Stimulated activated CD4-positive, alpha-beta T cell treated with anti-CD3 and anti-CD28 coated beads, TNF-alpha, amount 100 ng/mL, for 48 hours (primary cell): Measurements from ENCODE around the gene SMG6.
"Not testable (repeated sequence)": the region's sequence is repeated elsewhere in the genome, so short reads cannot be mapped to it uniquely, and the experiment has no call there.

Source experiments
- DNase-seq, 3 donors: peaks; one replicate each; pipeline ENCODE4 v3.0.0-alpha.2; 2020; ENCODE audit warnings: low read depth in 3 of 3

Gene SMG6

DNA sequence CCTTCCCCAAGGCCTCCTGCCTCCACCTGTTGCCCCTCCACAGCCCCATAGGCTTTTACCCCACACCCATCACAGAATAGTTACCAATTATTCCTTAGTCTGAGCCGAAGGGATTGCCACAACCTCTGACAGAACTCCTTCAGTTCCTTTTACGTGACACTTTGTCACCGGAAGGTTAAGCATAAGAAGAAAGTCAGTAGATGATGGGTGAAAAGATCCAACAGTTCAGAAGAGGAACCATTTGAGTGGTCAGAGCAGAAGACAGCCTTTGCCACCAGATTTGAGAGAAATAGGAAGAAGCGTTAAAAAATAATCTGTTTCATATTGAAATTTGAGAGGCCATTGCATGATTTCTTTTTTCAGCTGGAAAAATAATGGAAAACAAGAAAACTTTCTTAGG lies 1.3 kb upstream of the SMG6 start:
- DNase-seq = no peak

DNA sequence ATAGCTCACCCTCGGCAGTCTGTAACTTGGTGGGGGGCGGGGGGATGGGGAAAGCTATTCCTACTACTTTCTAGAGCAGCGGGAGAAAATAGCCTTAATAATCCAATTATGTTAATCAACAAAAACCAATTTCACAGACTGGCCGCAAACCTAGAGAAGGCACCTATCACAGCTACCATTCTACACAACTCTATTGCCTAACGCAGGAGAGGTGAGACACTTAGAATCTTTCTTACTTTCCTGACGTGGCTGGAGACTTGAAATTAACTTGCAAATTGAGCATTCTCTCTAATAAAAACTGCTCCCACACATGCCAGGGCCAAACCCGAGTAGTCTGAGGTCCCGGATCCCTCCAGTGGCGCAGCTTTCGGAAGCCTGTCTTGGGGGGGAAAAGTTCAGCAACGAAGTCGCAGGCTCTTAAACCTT lies 794 bp downstream of the SMG6 start:
- no peak for DNase-seq

DNA sequence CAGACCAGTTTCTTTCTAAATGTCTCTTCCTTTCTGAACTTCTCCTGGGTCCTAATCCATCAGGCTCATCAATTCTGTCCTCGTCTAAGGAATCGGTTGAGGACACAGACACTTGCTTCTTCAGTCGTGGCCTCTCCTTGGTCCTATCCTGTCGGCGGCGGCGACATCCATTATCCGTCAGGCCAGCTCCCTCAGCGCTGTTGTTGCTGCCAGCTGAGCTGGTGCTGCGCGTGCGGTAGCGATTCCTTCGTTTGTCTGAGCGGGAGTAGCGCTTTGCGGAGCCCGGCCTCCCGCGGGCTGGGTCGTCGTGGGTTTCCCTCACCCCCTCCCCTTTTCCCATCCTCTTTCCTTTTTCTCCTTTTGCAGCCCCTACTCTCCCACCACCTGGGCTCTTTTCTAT lies 3.8 kb downstream of the SMG6 start:
- no peak for DNase-seq

DNA sequence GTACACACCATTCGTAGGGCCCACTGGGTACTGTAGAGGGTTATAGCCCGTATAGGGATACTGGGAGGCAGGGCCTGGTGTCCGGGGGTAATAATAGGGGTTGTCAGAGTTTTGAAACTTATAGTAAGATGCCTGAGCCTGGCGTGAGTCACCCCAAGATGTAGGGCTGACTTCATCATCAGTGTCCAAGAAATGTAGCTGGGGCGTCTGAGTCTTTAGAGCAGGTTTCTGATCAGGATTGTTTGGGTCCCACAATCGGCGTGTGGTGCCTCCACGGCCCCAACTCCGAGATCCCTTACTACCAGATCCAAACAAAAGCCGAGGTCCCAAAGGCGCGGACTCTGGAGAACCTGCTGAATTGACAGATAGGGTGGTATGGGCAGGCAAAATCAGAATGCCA lies 4.4 kb downstream of the SMG6 start:
- DNase-seq = no peak

DNA sequence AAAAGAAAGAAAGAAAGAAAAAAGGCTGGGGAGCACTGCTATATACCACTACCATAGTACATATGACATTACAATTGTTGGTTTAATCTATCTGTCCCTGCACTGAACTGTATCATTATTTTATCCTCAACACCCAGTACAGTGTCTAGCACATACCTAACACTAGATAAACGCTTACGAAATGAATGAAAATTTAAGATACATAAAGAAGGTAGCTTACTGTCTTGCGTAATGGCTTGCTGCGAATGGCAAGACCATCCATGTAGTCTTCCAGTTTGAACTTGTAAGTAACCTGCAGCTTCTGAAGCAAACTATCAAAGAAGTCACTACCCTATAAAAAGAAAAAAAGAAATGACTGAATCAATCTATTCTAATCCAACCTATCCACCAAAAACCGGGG lies 6.6 kb downstream of the SMG6 start:
- DNase-seq = no peak

DNA sequence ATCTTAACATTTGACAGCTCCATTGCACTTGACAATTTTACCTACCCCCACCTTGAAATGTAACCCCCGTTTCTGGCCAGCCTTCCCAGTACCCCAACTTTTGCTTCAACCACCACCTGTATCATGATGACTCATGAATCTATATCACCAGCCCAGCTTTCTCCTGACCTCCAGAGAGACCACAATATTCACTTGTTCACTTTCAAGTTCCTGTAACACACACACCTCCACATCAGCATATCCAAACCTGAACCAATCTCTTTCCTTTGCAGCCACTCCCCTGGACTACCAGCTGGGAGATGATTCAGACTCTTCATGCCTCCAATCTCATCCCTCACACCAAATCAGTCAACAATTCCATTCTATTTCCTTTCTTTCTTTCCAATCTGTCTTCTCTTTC lies 8.0 kb downstream of the SMG6 start:
- no peak for DNase-seq

DNA sequence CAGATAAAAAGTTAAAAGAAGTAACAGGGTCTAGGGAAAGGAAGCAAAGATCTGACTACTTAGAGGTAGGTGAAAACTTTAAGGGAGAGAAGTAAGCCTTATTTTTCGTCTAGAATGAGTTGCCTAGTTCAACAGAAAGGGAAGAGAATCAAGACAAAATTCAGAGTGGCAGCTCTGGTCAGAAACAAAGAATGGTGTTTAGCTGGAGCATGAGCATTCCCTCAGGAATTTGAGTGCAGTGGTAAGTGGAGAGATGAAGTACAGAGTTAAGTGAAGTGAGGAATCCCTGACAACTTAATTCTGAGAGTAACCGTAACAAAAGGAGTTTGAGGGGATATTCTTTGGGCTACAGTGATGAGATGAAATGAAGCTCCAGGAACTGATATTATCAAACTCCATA lies 11.5 kb downstream of the SMG6 start:
- no peak for DNase-seq

DNA sequence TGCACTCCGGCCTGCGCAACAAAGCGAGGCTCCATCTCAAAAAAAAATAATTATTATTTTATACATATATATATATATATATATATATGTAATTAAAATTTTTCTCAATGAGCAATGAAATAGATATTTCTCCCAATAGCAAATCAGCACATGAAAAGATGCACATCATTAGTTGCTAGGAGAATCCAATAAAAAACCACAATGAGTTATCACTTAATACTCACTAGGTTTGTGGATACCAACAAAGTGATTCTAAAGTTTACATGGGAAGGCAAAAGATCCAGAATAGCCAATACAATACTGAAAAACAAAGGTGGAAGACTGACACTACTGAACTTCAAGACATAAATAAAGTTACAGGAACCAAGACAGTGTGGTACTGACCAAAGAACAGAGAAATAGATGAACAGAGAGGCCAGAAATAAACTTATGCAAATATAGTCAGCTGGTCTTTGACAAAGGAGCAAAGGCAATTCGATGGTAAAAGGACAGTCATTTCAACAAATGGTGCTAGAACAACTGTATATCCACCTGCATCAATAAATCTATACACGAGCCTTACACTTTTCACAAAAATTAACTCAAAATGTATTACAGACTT lies 13.6 kb downstream of the SMG6 start:
- DNase-seq = no peak

DNA sequence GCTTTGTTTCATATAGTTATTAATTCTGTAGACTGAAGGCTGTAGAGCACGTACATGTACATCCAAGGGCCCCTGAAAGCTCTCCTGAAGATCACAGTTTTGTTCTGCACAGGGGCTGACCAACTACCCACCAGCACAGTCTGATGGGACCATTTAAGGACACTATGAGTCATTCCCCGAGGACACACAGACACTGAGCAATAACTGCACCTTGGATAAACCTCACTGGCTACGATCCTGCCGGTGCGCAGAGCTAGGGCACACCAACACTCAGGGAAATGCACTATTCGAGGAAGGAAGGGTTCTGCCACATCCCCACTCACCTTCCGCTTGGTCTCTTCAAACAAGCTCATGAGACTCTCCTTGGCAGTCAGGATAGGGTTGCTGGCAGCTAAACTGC lies 20.3 kb downstream of the SMG6 start:
- DNase-seq = no peak

DNA sequence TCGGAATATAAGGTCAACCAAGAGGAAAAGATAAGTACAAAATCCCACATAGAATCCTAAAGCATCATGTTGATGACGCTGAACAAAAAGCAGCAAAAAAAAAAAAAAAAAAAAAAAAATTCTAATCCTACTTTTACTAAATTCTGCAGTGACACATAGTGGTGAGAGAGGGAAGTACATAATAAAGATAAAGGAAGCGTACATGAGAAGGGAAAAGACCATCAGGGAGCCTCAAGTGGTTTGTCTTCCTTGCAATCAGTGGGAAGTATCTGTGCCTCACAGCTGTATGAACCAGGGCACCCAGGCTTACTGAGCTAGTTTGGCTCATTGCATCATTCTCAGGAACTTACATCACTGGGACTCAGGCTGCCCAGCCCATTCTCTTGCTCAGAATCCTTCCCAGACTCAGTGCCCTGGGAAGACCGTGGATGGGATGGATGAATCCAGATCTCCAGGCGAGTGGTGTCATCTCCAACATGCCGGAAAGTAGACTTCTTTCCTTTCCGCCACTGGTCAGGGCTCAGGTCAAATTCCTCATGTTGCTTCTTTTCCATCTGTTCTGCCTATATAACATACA lies 21.2 kb downstream of the SMG6 start:
- no peak for DNase-seq

DNA sequence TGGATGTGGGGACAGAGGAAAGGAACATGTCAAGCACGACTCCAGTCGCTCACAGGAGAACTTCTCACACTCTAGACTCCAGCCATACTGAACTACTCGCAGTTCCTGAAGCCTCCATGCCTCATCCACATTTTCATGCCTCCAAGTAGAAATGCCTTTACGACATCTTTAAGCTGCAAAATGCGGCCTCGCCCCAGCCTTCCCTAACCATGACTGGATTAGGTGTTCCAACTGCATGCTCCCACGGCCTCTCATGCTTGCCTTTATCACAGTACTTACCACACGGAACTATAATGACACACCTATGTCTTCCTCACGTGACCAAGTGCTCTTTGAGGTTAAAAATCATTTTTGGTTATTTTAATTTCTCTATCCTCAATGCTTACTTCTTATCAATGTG lies 23.9 kb downstream of the SMG6 start:
- DNase-seq = no peak

DNA sequence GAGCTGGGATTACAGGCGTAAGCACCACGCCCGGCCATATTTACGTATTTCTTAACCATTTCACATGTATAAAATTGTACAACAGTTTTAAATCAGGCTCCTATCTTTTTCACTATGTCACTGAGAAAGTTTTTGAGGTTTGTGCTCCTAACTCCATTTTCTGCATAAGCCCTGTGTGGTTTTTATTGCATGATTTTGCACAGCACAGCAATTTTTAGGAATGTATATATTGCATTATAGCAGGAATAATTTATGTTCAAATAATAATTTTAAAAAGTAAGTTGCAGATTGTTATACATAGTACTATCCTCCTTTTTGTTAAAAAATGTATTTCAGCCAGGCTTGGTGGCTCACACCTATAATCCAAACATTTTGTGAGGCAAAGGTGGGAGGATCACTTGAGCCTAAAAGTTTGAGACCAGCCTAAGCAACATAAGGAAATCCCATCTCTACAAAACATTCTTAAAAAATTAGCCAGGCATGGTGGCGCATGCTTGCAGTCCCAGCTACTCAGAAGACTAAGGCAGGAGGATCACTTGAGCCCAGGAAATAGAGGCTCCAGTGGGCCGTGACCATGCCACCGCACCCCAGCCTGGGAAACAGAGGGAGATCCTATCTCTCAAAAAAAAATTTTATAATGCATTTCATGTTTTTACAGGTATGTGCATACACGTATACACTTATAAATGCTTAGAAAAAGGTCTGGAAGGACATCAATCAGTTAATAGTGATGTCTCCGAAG lies 26.0 kb downstream of the SMG6 start:
- DNase-seq = no peak

DNA sequence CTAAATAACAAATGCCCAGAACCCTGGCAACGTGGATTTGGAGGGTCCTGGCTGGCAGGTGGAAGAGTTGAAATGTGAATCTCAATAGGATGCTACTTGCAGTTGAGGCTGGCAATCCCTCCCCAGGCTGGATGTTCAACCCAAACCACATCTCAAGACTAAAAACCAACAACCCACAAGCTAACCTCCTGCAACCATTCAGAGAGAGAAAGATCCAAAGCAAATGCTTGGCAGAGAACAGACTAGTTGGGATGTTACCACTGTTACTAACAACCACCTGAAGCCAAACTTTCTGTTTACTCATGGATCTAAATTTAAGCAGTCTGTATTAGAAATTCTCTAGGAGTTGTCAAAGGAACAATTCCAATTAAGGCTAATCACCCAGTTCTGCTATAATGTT lies 27.9 kb downstream of the SMG6 start:
- DNase-seq = no peak

DNA sequence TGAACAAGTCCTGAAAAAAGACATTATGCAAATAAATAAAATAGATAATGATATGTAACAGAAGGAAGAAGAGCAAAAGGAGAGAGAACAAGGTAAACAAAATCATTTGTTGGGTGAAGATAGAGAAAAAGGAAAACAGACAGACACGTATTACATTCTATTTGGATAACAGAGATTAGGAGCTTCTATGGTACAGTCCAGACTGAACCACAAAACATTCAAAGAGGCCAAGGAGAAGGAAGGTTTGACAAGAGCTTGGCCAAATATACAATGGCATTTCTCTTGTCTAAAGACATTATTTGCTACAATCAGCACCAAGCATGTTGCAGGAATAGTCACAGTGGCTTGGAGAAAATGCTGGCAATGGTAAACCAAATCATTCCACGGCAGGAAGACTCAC lies 29.2 kb downstream of the SMG6 start:
- no peak for DNase-seq

DNA sequence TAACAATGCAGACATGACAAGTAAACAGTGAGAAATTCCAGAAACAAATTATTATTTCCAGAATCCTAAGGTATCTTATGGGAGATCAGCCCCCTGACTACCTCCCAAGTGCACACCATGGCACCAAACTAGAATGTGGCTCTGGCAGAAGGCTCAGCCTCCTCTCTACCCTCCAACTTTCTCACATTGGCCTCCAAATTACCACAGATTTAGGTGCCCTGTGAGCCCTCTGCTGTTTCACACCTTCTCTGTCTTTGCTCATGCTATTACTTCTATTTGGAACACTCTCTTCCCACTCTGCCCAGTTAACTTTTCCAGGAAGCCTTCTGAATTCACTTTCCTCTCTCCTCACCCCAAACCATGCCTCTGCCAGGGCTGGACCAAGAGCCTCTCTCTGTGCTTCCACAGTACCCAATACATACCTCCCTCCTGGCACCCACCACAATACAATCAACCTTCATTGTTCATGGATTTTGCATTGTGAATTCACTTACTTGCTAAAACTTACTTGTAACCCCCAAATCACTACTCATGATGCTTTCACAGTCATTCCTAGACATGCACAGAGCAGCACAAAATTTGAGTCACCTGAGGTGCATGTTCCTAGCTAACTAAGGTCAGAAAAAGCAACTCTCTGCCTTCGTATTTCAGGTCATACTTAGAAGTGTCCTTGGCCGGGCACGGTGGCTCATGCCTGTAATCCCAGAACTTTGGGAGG lies 31.4 kb downstream of the SMG6 start:
- DNase-seq = no peak

DNA sequence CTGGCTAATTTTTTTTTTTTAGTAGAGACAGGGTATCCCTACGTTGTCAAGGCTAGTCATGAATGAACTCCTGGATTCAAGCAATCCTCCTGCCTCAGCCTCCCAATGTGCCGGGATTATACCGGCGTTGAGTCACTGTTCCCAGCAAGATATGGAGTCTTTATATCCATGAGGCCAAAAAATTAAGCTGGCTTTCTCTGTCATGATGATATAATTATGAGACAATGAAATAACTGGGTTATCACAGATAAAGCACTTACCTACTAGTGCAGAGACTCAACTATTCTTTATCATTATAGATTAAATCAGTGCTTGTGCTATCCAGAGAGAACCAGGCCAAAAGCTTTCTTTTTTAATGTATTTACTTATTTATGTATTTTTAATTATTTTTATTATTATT lies 36.2 kb downstream of the SMG6 start:
- DNase-seq = no peak

DNA sequence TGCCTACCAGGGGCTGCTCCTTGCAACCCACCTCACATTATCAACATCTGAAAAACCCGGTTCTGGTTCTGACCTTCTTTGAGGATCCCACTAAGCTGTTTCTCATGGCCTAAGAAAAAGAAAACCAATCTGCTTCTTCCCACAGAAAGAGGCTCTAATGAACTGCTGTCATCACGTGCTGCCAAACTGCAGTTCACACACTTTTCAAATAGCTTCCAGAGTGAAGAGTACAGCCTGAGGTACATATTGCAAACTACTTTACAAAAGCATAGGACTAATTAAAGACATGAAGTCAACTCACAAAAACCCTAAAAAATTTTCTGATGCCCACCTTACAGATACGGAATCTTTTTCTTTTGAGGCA lies 36.7 kb downstream of the SMG6 start:
- no peak for DNase-seq

DNA sequence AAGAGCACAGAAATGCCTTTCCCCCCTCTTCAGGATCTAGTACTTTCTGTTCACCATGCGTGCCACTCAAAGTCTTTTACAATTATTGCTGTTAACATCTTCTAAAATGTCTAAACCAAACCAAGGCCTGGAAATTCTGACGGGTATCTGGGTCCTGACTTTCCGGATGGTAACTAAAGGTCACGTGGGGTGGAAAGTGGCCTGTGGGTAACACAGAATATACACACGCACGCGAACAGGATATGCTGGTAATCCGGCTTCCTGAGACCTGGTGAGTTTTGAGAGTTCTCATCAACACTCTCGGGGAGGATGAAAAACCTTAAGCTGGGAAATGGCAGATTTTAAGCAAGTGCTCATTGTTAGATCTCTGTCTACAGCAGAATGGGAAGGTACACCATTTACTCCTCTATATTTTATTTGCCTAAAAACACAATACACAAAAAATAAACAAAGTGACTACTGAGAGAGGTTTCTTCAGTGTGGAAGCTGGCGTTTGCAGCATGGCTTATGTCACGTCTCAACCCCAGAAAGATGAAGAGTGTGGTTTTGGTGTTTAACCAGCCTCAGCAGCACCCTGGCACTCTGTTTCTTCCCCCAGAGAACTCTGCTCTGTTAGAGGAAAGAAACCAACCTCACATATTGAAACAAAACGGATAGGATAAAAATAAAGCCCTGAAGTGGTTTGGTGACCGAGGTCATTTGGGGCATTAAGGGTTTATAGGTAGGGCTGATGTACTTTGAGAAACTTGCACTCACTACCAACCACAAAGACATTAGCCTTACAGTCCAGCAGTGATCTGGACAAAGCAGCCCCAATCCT lies 37.3 kb downstream of the SMG6 start:
- peak; percentile 78 to 81 (median 78) for DNase-seq

DNA sequence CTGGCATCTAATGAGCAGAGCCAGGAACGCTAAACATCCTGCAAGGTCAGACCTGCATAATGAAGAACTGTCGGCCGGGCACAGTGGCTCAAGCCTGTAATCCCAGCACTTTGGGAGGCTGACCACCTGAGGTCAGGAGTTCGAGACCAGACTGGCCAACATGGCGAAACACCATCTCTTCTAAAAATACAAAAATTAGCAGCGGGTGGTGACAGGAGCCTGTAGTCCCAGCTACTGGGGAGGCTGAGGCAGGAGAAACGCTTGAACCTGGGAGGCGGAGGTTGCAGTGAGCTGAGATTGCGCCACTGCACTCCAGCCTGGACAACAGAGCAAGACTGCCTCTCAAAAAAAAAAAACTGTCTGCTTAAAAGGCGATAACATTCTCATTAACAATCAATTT lies 38.4 kb downstream of the SMG6 start:
- not testable (repeated sequence) for DNase-seq

DNA sequence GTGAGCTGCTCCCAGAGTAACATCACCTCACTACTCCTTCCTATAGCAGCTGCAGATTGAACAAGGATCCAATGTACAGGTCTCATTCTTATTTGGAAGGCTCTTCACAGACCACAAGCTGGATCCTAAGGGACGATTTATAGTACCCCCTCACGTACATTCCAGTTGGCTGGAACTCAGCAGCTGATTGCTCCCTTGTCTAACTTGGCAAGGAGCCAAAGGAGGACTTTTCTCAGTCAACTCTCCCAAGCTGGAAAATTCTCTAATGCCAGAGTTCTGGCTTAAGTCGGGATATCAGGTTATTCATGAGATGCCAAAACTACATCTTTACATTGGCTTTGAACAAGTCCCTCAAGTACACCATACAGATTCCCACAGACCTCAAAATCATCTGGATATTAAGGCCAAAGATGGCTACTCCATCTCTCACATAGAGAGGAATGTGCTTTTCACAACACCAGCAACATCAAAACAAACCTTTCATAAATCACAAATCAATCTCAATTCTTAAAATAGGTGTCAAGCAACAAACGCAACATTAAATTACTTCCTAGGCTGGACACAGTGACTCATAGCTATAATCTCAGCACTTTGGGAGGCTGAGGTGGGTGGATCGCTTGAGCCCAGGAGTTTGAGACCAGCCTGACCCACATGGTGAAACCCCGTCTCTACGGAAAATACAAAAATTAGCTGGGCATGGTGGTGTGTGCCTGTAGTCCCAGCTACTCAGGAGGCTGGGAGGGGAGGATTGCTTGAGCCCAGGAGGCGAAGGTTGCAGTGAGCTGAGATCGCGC lies 39.3 kb downstream of the SMG6 start:
- no peak for DNase-seq
